Measurements from ENCODE around the gene OCA2.
"Not testable (repeated sequence)": the region's sequence is repeated elsewhere in the genome, so short reads cannot be mapped to it uniquely, and the experiment has no call there.

- TF ChIP-seq EP300, POLR2A, POLR2AphosphoS5 (IDR thresholded peaks at IDR 0.05): not testable (repeated sequence)
- TF ChIP-seq, protein P1, sequence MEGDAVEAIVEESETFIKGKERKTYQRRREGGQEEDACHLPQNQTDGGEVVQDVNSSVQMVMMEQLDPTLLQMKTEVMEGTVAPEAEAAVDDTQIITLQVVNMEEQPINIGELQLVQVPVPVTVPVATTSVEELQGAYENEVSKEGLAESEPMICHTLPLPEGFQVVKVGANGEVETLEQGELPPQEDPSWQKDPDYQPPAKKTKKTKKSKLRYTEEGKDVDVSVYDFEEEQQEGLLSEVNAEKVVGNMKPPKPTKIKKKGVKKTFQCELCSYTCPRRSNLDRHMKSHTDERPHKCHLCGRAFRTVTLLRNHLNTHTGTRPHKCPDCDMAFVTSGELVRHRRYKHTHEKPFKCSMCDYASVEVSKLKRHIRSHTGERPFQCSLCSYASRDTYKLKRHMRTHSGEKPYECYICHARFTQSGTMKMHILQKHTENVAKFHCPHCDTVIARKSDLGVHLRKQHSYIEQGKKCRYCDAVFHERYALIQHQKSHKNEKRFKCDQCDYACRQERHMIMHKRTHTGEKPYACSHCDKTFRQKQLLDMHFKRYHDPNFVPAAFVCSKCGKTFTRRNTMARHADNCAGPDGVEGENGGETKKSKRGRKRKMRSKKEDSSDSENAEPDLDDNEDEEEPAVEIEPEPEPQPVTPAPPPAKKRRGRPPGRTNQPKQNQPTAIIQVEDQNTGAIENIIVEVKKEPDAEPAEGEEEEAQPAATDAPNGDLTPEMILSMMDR (IDR thresholded peaks at IDR 0.05): not testable (repeated sequence)
Measured at GRCh38 chr15:28145419-28145818, 46.3 kb upstream of the OCA2 start.
